CD4-positive, alpha-beta T cell (primary cell): ENCODE results near the gene CGREF1. TPM values are rescaled to one million over a fixed set of nuclear protein-coding genes. Genes with fewer than 3 reads are reported as not detected.

Experiments used
- ATAC-seq: fragments of 200-7000 bp; cut with Tn5 transposase; one replicate; pipeline ENCODE4 v1.10.0; 2022; ENCODE audit warnings: mild to moderate bottlenecking; ENCODE audit not compliant: poor library complexity
- CTCF ChIA-PET: fragments of 350-600 bp; sonication (Branson Sonifier 250); formaldehyde crosslinking; loops from one replicate; lab custom pipeline; 2021; ENCODE audit warnings: antibody characterized with exemption, inconsistent platforms; lab: Charles Lee
- POLR2A ChIA-PET: fragments of 350-600 bp; sonication (Branson Sonifier 250); formaldehyde crosslinking; loops from one replicate; lab custom pipeline; 2021; ENCODE audit warnings: antibody characterized with exemption, inconsistent platforms; lab: Charles Lee
- DNase-seq, 14 experiments: peaks; one replicate each; pipeline ENCODE4 v3.0.0-alpha.2; 2013 to 2020; ENCODE audit warnings: mixed read lengths in 2 of 14
- H3K27ac ChIP-seq, 2 donors: one replicate each; pipeline versions ENCODE4 v1.5.1 to v1.7.0; 2013; ENCODE audit warnings: low read length in 2 of 2, low read depth in 1 of 2, mild to moderate bottlenecking in 1 of 2
- H3K27me3 ChIP-seq, 2 experiments: 1 replicate in 1 of 2; 2 replicates in 1 of 2; pipeline versions ENCODE4 v1.6.1 to v1.7.0; 2013; ENCODE audit warnings: low read length in 2 of 2, control low read depth in 1 of 2, mild to moderate bottlenecking in 1 of 2, moderate library complexity in 1 of 2; ENCODE audit not compliant: insufficient read depth in 2 of 2, control insufficient read depth in 1 of 2
- H3K36me3 ChIP-seq: one replicate; pipeline ENCODE4 v1.6.1; 2013; ENCODE audit warnings: low read length, control low read depth; ENCODE audit not compliant: insufficient read depth
- H3K4me1 ChIP-seq: one replicate; pipeline ENCODE4 v1.6.1; 2013; ENCODE audit warnings: low read length, control low read depth; ENCODE audit not compliant: insufficient read depth
- H3K4me3 ChIP-seq: one replicate; pipeline ENCODE4 v1.5.1; 2013; ENCODE audit warnings: mild to moderate bottlenecking, low read length, moderate library complexity
- H3K9me3 ChIP-seq, 2 experiments: 1 replicate in 1 of 2; 2 replicates in 1 of 2; pipeline versions ENCODE4 v1.6.1 to v1.7.0; 2013; ENCODE audit warnings: low read length in 2 of 2, mild to moderate bottlenecking in 2 of 2, control low read depth in 1 of 2, moderate library complexity in 1 of 2; ENCODE audit not compliant: control insufficient read depth in 1 of 2, insufficient read depth in 1 of 2
- H3K27ac Mint-ChIP-seq: one replicate; pipeline ENCODE4 v1.8.0; 2020; ENCODE audit warnings: mixed read lengths
- H3K27me3 Mint-ChIP-seq: one replicate; pipeline ENCODE4 v1.8.0; 2021; ENCODE audit warnings: mixed read lengths
- H3K36me3 Mint-ChIP-seq: one replicate; pipeline ENCODE4 v1.8.0; 2021; ENCODE audit warnings: low read depth, mixed read lengths
- H3K4me1 Mint-ChIP-seq: one replicate; pipeline ENCODE4 v1.8.0; 2021; ENCODE audit warnings: low read depth, mixed read lengths
- H3K4me3 Mint-ChIP-seq: one replicate; pipeline ENCODE4 v1.8.0; 2020; ENCODE audit warnings: mild to moderate bottlenecking, mixed read lengths
- H3K9me3 Mint-ChIP-seq: one replicate; pipeline ENCODE4 v1.8.0; 2020; ENCODE audit warnings: mixed read lengths
- CTCF ChIP-seq: fragments of 200-600 bp; IDR thresholded peaks from one replicate; pipeline ENCODE4 v1.8.0; 2022; ENCODE audit warnings: antibody characterized with exemption, mild to moderate bottlenecking
- intact Hi-C, 2 experiments: fragments of 100-400 bp; cut with DNase I in 1 of 2; cut with micrococcal nuclease in 1 of 2; formaldehyde crosslinking; loops; one replicate each; pipeline versions ENCODE4 v1.15.1 to v1.9.0; 2023 to 2025; cut with DNase I, micrococcal nuclease
- total RNA-seq, 174 experiments: library from RNA in 2 of 174; stranded (reverse) in 2 of 174; gene quantifications; one replicate each; pipeline ENCODE4 v1.2.3 and lab custom pipeline; 2021 to 2026

CGREF1 gene
- total RNA-seq, 2 experiments from 2014 or later = not detected

DNA sequence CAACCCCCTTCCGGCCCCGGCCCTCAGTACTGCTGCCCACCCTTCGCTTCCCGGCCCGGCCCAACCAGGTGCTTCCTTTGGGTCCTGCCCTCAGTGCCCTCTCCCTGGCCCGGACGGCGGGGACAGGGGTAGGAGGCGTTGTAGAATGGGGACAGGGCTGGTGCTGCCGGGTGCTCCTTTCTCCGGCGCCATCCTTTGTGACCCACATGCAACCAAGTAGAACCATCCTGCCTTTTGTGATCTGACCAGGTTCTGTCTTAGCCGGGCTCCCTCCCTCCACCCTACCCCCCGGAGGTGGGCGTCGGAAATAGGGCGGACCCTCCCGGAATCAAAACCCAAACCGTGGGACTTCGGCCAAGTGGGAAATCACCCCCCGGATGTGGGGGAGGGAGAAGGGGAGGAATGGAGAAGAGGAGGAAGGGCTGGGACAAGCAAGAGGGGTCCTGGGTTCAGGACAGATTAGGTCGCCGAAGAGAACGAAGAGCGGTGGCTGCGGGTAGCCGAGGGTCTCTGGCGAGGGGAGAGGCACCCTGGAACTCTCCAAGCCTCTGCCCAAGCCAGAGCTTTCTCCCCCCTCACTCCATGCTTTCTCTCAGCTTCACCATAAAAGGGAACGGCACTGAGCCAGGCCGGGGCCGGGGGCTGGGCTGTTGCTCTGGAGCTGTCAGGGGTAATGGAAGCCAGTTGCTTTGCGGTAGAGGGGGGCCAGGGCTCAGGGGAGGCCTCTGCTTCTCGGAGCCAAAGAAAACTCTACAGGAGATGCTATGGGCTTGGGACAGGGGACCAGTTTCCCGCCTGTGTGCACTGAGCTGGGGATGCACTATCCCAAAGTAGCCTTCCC, 46.7 kb downstream of the CGREF1 start:
- peak in 2 of 14 experiments; percentile 21 to 51 for DNase-seq
- intact Hi-C loops = loop anchor here (1.0 to 5.0 kb wide), 7 partner anchors 8 to 557 kb away; partner anchors contain the start of genes AGBL5 (in 2 of the 2), ATRAID (in 1 of the 2), CCDC121 (in 1 of the 2) and GPN1 (in 1 of the 2)
- CTCF ChIA-PET = interaction anchor here (1.0 to 1.4 kb wide), 9 partner anchors 9 to 110 kb away, joined by 3 to 9 read pairs (median 4); partner anchors contain the start of genes AGBL5 and KHK
- Histone ChIP-seq H3K27me3 (no peaks in the 10 kb centered on the region), H3K27ac (peak overlapping the region; percentile 78 to 91), H3K36me3 (peaks cover 29% of the 10 kb centered on the region), H3K9me3 (no peaks in the 10 kb centered on the region), H3K4me1 (peaks cover 74% of the 10 kb centered on the region), H3K4me3 (peak overlapping the region; percentile 99)
- Mint-ChIP-seq H3K27me3 (no peaks in the 10 kb centered on the region), H3K4me3 (peak overlapping the region; percentile 86), H3K27ac (peak overlapping the region; percentile 81), H3K4me1 (peaks cover 90% of the 10 kb centered on the region), H3K36me3 (peaks cover 38% of the 10 kb centered on the region), H3K9me3 (no peaks in the 10 kb centered on the region)
- TF ChIP-seq CTCF = no peak
- peak; percentile 21 for ATAC-seq
- POLR2A ChIA-PET = interaction anchor here (0.7 to 13.4 kb wide), 13 partner anchors 9 to 308 kb away, joined by 3 to 301 read pairs (median 5); partner anchors contain the start of genes ABHD1, AGBL5, ATRAID and CENPA

DNA sequence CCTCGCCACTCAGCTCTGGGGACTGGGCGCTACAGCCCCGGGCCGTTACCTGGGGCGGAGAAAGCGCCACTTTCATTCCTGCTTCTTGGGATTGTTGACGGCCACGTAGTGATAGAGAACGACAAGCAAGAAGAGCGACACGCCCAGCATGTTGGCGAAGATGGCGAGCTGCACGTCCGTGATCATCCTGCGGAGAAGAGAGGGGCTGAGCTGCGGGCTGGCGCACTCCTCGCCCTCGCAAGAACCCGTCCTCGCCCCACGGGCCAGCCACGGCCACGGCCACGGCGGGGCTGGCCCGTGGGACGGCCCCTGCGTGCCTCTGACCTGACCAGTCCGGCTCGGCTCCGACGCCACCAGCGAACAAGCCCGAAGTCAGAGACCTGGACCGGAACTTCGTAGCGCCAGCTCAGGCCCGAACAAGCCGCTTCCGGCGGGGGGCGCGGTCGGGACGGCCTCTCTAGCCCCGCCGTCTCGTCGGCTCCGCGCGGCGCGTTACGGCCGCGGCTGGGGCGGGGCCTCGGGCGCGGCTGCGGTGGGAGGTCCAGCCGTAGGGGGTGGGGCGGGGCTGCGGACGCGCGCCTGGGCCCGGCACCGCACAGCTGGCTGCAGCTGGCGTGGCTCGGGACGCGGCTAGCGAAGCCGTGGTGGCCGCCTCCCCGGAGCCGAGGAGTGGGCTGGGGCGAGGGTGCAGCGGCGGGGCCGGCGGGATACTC, 47.5 kb downstream of the CGREF1 start, which contains the start of gene OST4:
Gene OST4, minus strand, starts transcription at position 378 of the 713 bp plus-strand sequence.
- H3K27me3 Mint-ChIP-seq = no peaks in the 10 kb centered on the region
- DNase-seq (peak; percentile 76 to 95 (median 86)), ATAC-seq (peak; percentile 86)
- CTCF ChIA-PET = interaction anchor here (1.0 to 1.4 kb wide), 9 partner anchors 10 to 109 kb away, joined by 3 to 9 read pairs (median 4); partner anchors contain the start of genes AGBL5 and KHK
- H3K9me3 Mint-ChIP-seq = no peaks in the 10 kb centered on the region
- Histone ChIP-seq H3K27ac (peak within 1 kb of the TSS; percentile 90 to 91), H3K36me3 (peaks cover 32% of the 10 kb centered on the region), H3K27me3 (no peaks in the 10 kb centered on the region), H3K9me3 (no peaks in the 10 kb centered on the region), H3K4me1 (peaks cover 74% of the 10 kb centered on the region), H3K4me3 (peak within 1 kb of the TSS; percentile 99)
- H3K27ac Mint-ChIP-seq = peak within 1 kb of the TSS; percentile 98
- intact Hi-C loops = loop anchor here (1.0 to 5.0 kb wide), 6 partner anchors 15 to 557 kb away; partner anchors contain the start of genes AGBL5 (in 2 of the 2), ATRAID (in 1 of the 2), CCDC121 (in 1 of the 2) and GPN1 (in 1 of the 2)
- peaks cover 40% of the 10 kb centered on the region for H3K36me3 Mint-ChIP-seq
- no peak for TF ChIP-seq CTCF
- POLR2A ChIA-PET = interaction anchor here (0.6 to 13.4 kb wide), 18 partner anchors 9 to 1703 kb away, joined by 3 to 301 read pairs (median 3); partner anchors contain the start of genes ABHD1, AGBL5, ATRAID and CENPA
- H3K4me1 Mint-ChIP-seq = peaks cover 84% of the 10 kb centered on the region
- H3K4me3 Mint-ChIP-seq = peak within 1 kb of the TSS; percentile 99
